WERI-Rb-1 (cell line): Measurements from ENCODE around the gene CA9.

Source experiments
- DNase-seq: peaks from one replicate; pipeline ENCODE4 v3.0.0-alpha.2; 2020
- H3K27ac ChIP-seq: fragments of 250-450 bp; sonication (Bioruptor Pico); 2 replicates; pipeline ENCODE4 v1.5.1; 2020; ENCODE audit warnings: mild to moderate bottlenecking, moderate library complexity
- H3K27me3 ChIP-seq: fragments of 250-450 bp; sonication (Bioruptor Pico); 2 replicates; pipeline ENCODE4 v1.5.1; 2021; ENCODE audit warnings: mild to moderate bottlenecking, low read depth, moderate library complexity; ENCODE audit not compliant: insufficient read depth, severe bottlenecking
- H3K36me3 ChIP-seq: fragments of 250-450 bp; sonication (Bioruptor Pico); 2 replicates; pipeline ENCODE4 v1.5.1; 2020; ENCODE audit warnings: mild to moderate bottlenecking, moderate library complexity
- H3K4me3 ChIP-seq: 2 replicates; pipeline ENCODE4 v1.5.1; 2011; ENCODE audit warnings: low read depth, mild to moderate bottlenecking, control low read depth, low read length
- H3K9me3 ChIP-seq: fragments of 250-450 bp; sonication (Bioruptor Pico); 2 replicates; pipeline ENCODE4 v1.5.1; 2021; ENCODE audit warnings: mild to moderate bottlenecking, moderate library complexity; ENCODE audit not compliant: severe bottlenecking
- TF ChIP-seq, protein P1 (sequence below): IDR thresholded peaks from 2 replicates; pipeline ENCODE4 v1.5.1; 2011; ENCODE audit warnings: low read depth, mild to moderate bottlenecking, control low read depth, inconsistent platforms, low read length

CA9 gene

DNA sequence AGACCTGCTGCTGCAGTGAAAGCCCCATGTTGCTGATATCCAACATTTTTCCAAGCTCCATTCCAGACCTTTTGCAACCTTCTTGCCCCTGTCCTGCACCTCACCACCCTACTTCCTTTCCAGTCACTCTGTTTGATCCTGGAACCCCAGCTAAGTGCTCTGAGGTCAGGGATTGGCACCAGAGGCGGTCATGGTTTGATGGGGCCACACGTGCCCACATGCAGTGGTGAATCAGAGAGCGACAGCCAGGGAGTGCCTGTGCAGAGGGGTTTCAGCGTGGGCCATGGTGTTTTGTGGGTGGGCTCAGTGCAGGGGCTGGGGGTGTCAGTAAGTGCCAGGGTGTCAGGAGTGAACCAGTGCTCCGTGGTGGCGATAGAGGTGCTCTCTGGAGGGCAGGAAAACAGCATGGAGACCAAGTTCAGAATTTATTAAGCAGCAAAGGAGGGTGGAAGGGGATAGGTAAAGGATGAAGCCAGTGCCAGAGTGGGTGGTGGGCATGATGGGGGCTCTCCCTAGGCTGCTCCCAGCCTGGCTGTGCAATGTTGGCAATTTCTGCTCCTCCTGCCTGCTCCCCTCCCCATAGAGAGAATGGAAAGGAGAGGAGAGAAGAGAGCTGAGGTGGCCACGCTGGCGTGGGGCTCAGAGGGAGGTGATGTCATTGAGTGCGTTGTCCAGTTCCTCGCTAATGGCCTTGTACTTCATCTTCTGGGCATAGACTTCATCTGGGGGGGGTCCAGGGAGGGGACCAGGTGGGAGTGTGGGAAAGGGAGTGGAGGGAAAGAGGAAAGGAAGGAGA, 9.0 kb downstream of the CA9 start:
- Histone ChIP-seq H3K27ac (no peak overlapping the region), H3K27me3 (no peaks in the 10 kb centered on the region), H3K36me3 (no peaks in the 10 kb centered on the region), H3K4me3 (no peak overlapping the region), H3K9me3 (no peaks in the 10 kb centered on the region)
- TF ChIP-seq, protein P1, sequence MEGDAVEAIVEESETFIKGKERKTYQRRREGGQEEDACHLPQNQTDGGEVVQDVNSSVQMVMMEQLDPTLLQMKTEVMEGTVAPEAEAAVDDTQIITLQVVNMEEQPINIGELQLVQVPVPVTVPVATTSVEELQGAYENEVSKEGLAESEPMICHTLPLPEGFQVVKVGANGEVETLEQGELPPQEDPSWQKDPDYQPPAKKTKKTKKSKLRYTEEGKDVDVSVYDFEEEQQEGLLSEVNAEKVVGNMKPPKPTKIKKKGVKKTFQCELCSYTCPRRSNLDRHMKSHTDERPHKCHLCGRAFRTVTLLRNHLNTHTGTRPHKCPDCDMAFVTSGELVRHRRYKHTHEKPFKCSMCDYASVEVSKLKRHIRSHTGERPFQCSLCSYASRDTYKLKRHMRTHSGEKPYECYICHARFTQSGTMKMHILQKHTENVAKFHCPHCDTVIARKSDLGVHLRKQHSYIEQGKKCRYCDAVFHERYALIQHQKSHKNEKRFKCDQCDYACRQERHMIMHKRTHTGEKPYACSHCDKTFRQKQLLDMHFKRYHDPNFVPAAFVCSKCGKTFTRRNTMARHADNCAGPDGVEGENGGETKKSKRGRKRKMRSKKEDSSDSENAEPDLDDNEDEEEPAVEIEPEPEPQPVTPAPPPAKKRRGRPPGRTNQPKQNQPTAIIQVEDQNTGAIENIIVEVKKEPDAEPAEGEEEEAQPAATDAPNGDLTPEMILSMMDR: no peak
- no peak for DNase-seq

DNA sequence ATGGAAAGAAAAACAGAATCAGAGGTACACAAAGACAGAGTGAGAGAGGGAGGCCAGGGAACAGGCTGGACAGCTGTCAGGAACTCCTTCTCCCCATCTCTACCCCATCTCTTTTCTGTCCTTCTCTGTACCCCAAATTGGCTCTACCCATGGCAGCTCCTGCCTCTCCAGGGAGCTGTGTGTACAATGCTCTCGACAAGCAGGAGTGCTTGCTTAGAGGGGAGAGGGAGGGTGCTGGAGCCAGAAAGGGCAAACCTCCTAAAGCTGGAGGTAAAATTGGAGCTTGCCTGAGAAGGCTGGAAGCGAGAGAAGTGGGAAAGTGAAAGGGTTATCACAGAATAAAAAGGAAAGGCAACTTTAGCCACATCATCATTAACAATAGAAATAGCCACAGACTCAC, 9.6 kb downstream of the CA9 start:
- H3K36me3 ChIP-seq: no peaks in the 10 kb centered on the region
- no peak for DNase-seq

DNA sequence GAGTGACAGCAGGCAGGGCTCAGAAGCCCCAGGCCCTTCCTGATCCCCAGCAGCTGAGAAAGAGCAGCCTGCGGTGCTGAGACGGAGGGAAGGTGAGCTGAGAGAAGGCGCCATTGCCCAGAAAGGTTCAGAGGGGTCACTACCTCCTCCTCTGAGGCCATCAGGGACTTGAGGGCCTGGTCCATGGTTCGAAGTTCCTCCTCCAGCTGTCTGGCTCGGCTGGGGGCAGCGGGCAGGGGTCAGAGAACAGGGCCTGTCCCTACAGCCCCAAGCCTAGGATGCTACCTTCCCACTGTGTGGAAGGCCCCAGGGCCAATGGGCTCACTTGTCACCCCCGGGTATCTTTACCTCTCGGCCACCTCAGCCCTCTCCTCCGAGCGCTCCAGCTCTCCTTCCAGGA, 11.2 kb downstream of the CA9 start:
- Histone ChIP-seq H3K27ac (no peak overlapping the region), H3K27me3 (no peaks in the 10 kb centered on the region), H3K9me3 (no peaks in the 10 kb centered on the region), H3K4me3 (no peak overlapping the region), H3K36me3 (no peaks in the 10 kb centered on the region)
- no peak for DNase-seq
- TF ChIP-seq, protein P1: no peak

More for the DNA sequence above, 9.6 kb downstream of the CA9 start:
- Histone ChIP-seq H3K9me3 (no peaks in the 10 kb centered on the region), H3K4me3 (no peak overlapping the region), H3K27ac (no peak overlapping the region), H3K27me3 (no peaks in the 10 kb centered on the region)
- TF ChIP-seq, protein P1: no peak

DNA sequence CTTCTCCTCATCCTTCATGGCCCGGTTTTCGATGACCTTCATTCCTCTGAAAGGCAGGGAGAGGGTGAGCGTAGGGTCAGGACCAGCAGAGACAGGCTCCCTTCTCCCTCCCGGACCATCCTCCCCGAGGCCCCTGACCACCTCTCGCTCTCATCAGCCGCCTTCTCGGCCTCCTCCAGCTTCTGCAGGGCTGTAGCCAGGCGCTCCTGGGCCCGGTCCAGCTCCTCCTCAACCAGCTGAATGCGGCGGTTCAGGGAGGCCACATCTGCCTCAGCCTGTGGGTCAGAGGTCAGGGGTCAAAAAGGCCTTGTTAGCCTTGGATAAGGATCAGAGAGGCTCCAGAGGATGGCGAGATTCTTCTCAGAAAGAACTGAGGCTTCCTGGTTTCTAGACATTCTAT, 11.8 kb downstream of the CA9 start:
- no peaks in the 10 kb centered on the region for H3K27me3 ChIP-seq
- H3K9me3 ChIP-seq: no peaks in the 10 kb centered on the region
- H3K4me3 ChIP-seq: no peak overlapping the region
- H3K36me3 ChIP-seq: no peaks in the 10 kb centered on the region
- TF ChIP-seq, protein P1: no peak
- H3K27ac ChIP-seq: no peak overlapping the region
- DNase-seq: no peak

DNA sequence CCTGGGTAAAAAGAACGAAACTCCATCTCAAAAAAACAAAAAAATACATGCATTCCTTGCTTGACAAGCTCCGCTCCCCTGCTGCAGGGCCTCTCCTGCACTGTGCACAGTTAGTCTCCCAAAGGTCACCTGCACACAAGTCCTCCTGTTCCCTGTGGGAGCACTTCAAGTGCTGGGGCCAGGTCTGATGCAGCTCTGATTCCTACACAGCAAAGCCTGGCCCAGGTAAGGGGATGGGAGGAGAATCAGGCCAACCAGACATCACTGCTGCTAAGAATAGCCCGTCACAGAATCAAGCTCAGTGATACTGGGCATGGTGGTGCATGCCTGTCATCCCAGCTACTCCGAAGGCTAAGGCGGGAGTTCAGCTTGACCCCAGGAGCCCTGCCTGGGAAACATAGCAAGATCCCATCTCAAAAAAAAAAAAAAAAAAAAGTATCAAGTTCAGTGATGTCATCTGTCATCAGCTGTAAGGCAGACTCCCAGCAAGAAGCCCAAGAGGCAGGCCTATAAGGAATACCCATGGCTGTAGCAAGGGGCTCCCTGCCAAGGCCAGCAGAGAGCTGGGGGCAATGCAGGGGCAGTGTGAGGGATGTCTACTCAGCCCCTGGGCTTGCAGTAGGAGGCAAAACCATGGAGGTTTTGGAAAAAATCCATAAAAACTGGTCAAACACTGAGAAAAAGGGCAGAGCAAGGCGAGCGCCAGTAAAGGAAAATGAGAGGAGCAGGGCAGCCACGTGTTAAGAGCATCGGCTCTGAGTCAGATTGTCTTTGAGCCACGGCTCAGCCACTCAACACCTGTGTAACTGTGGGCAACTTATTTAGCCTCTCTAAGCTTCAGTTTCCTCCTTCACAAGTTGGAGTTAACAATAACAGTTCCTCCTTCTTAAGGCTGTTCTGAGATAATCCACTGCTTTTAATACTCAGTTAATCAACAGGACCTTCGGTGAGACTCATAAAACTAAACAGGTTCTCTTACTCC, 12.8 kb downstream of the CA9 start:
- Histone ChIP-seq H3K9me3 (no peaks in the 10 kb centered on the region), H3K27me3 (no peaks in the 10 kb centered on the region), H3K27ac (no peak overlapping the region), H3K36me3 (no peaks in the 10 kb centered on the region), H3K4me3 (no peak overlapping the region)
- DNase-seq: no peak
- TF ChIP-seq, protein P1: no peak
